A549 (cell line): Measurements from ENCODE around the gene HNMT.

Source experiments
- CTCF ChIP-seq: fragments of >200 bp; sonication (Bioruptor Twin); formaldehyde crosslinking; IDR thresholded peaks from 3 replicates; pipeline ENCODE4 v1.5.1; 2016
- E2F6 ChIP-seq: IDR thresholded peaks from 2 replicates; pipeline ENCODE4 v1.6.1; 2012; ENCODE audit warnings: low read depth, borderline replicate concordance
- FOSL2 ChIP-seq, 2 experiments: fragments of 450-650 bp in 1 of 2; fragments of >200 bp in 1 of 2; sonication (Bioruptor Twin) in 1 of 2; formaldehyde crosslinking; IDR thresholded peaks; 2 replicates each; pipeline versions ENCODE4 v1.5.0 to v1.6.1; 2016 to 2020; ENCODE audit warnings: mild to moderate bottlenecking in 1 of 2, moderate library complexity in 1 of 2
- TP53 ChIP-seq: fragments of 250-450 bp; sonication (Bioruptor Pico); IDR thresholded peaks from 2 replicates; pipeline ENCODE4 v1.5.0; 2021; ENCODE audit warnings: mild to moderate bottlenecking, moderate library complexity

- TF ChIP-seq FOSL2 (IDR thresholded peaks at IDR 0.05) (no peak), FOSL2 (CRISPR knock-in tag; IDR thresholded peaks at IDR 0.05) (no peak), TP53 (no peak), CTCF (no peak), E2F6 (no peak)
Measured at GRCh38 chr2:138030459-138030858, 66.2 kb downstream of the HNMT start.
